GM12878 (cell line): Measurements from ENCODE around the gene TRIM3. TPM values are rescaled to one million over a fixed set of nuclear protein-coding genes. Genes with fewer than 3 reads are reported as not detected.

Experiments
- CREM ChIP-seq: IDR thresholded peaks from 2 replicates; pipeline ENCODE4 v1.6.1; 2014; ENCODE audit warnings: antibody characterized with exemption, low read depth
- EGR1 ChIP-seq, 2 experiments: IDR thresholded peaks; 1 replicate in 1 of 2; 2 replicates in 1 of 2; pipeline ENCODE4 v1.6.1; 2011 to 2012; ENCODE audit warnings: low read depth in 2 of 2, low read length in 2 of 2, borderline replicate concordance in 1 of 2, mild to moderate bottlenecking in 1 of 2, moderate library complexity in 1 of 2
- EP300 ChIP-seq, 2 experiments: fragments of 150-350 bp in 1 of 2; IDR thresholded peaks; 2 replicates each; pipeline ENCODE4 v1.6.1; 2011 to 2012; ENCODE audit warnings: low read depth in 2 of 2, low read length in 2 of 2, borderline replicate concordance in 1 of 2, improper control_type of control experiment in 1 of 2, inconsistent platforms in 1 of 2; ENCODE audit not compliant: control insufficient read depth in 1 of 2
- ETV6 ChIP-seq, 2 experiments: fragments of 450-650 bp in 1 of 2; IDR thresholded peaks in 1 of 2; conservative IDR thresholded peaks in 1 of 2; 2 replicates each; pipeline ENCODE4 v1.6.1; 2014; ENCODE audit warnings: antibody characterized with exemption in 1 of 2, borderline replicate concordance in 1 of 2, low read depth in 1 of 2, mild to moderate bottlenecking in 1 of 2, moderate library complexity in 1 of 2
- GABPA ChIP-seq: IDR thresholded peaks from 2 replicates; pipeline ENCODE4 v1.6.1; 2014; ENCODE audit warnings: antibody characterized with exemption, low read depth, mild to moderate bottlenecking, inconsistent platforms
- GATAD2B ChIP-seq: fragments of 450-650 bp; conservative IDR thresholded peaks from 2 replicates; pipeline ENCODE4 v1.6.1; 2017; ENCODE audit warnings: low read depth, mild to moderate bottlenecking, moderate library complexity
- HDAC2 ChIP-seq: fragments of 200-600 bp; sonication (generic); IDR thresholded peaks from 2 replicates; pipeline ENCODE4 v1.6.1; 2017
- NR2F1 ChIP-seq: fragments of 450-650 bp; conservative IDR thresholded peaks from 2 replicates; pipeline ENCODE4 v1.6.1; 2017; ENCODE audit warnings: mild to moderate bottlenecking
- RAD21 ChIP-seq: IDR thresholded peaks from 2 replicates; pipeline ENCODE4 v1.6.1; 2011; ENCODE audit warnings: mild to moderate bottlenecking, low read depth, low read length, moderate library complexity; ENCODE audit not compliant: insufficient read depth
- RFX5 ChIP-seq: IDR thresholded peaks from 2 replicates; pipeline ENCODE4 v1.6.1; 2011; ENCODE audit warnings: low read depth, low read length, improper control_type of control experiment
- SPI1 ChIP-seq: IDR thresholded peaks from 2 replicates; pipeline ENCODE4 v1.6.1; 2011; ENCODE audit warnings: low read depth, mild to moderate bottlenecking, low read length, moderate library complexity, borderline replicate concordance; ENCODE audit not compliant: insufficient read depth
- YBX1 ChIP-seq: fragments of 450-650 bp; IDR thresholded peaks from 2 replicates; pipeline ENCODE4 v1.6.1; 2016; ENCODE audit warnings: antibody characterized with exemption
- ZNF217 ChIP-seq: fragments of 450-650 bp; IDR thresholded peaks from 2 replicates; pipeline ENCODE4 v1.6.1; 2017; ENCODE audit warnings: antibody characterized with exemption, mild to moderate bottlenecking
- ZNF384 ChIP-seq: IDR thresholded peaks from 2 replicates; pipeline ENCODE4 v1.6.1; 2012; ENCODE audit warnings: low read depth, mild to moderate bottlenecking, low read length, improper control_type of control experiment, borderline replicate concordance
- polyA plus RNA-seq, 11 experiments: library from polyadenylated mRNA; depleted of rRNA in 4 of 11; unstranded in 6 of 11; stranded (reverse) in 5 of 11; fragments of >200 nt; fragmentation: Nextera tagmentation in 4 of 11; fragmentation: Illumina TruSeq in 1 of 11; extraction: Ambion mirVana in 4 of 11; extraction: Trizol in 1 of 11; gene quantifications; 1 replicate in 1 of 11; 2 replicates in 10 of 11; pipeline versions ENCODE4 v1.2.1 to v1.2.3, GENCODE V29; 2011 to 2016; ENCODE audit warnings: inconsistent platforms in 2 of 11, missing spikeins in 2 of 11, low read depth in 1 of 11
- total RNA-seq, 4 experiments: library from RNA; depleted of rRNA in 3 of 4; stranded (reverse); fragments of >200 nt in 3 of 4; fragmentation: Illumina TruSeq in 1 of 4; extraction: Trizol in 1 of 4; gene quantifications; 2 replicates each; pipeline versions ENCODE4 v1.2.1 to v1.2.3, GENCODE V29; 2013 to 2021
- TF ChIP-seq, protein P1 (sequence below): fragments of 450-650 bp; IDR thresholded peaks from 2 replicates; pipeline ENCODE4 v1.6.1; 2017; ENCODE audit warnings: borderline replicate concordance
- TF ChIP-seq, protein P2 (sequence below): fragments of 450-650 bp; IDR thresholded peaks from 2 replicates; pipeline ENCODE4 v1.6.1; 2017; ENCODE audit warnings: antibody characterized with exemption, mild to moderate bottlenecking, moderate library complexity
- TF ChIP-seq, protein P3 (sequence below): fragments of 450-650 bp; IDR thresholded peaks from 2 replicates; pipeline ENCODE4 v1.6.1; 2017; ENCODE audit warnings: mild to moderate bottlenecking, moderate library complexity
- TF ChIP-seq, protein P4 (sequence below): fragments of 450-650 bp; IDR thresholded peaks from 2 replicates; pipeline ENCODE4 v1.6.1; 2014; ENCODE audit warnings: mild to moderate bottlenecking

TRIM3 gene
- total and polyA plus RNA-seq, 10 of the 15 experiments (the other 5 are each of a cell fraction or from before 2014, with no cell fraction given) = 0.34 to 11.8 (median 4.8) TPM

DNA sequence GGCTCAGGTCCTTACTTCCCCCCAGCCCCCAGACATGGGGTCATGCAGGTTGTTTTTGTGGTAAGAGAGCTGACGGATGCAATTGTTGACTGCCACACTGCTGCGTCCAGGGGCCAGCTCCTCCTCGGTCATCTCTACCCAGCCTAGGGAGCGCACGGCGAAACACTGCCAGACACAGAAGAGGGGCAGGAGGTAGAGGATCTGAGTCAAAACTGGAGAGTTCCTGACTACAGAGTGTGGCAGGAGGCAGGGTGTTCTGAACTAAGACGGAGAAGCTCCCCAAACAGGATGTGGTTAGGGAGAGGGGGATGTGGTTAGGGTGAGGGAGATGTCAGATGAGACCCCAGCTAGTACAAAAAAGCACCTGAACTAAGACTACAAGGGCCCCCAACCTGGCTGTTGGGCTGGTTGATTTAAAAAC, 71.2 kb downstream of the TRIM3 start (continued):
- TF ChIP-seq ZNF384 = no peak
- no peak for TF ChIP-seq YBX1
- TF ChIP-seq NR2F1 = peak; percentile 16
- peak in 1 of 2 experiments; percentile 81; a peak in 2 of 4 replicates for TF ChIP-seq ETV6 (conservative IDR thresholded peaks at IDR 0.05 in 1 of 2, IDR thresholded peaks at IDR 0.05 in 1 of 2; ENCODE audit: borderline replicate concordance in 1 of 2, low read depth in 1 of 2)
- TF ChIP-seq ZNF217 = no peak
- TF ChIP-seq EP300 (IDR thresholded peaks at IDR 0.05; ENCODE audit: borderline replicate concordance in 1 of 2, control insufficient read depth in 1 of 2, low read depth in 2 of 2, low read length in 2 of 2) = peak; percentile 47 to 65; a peak in 2 of 4 replicates
- TF ChIP-seq, protein P1, sequence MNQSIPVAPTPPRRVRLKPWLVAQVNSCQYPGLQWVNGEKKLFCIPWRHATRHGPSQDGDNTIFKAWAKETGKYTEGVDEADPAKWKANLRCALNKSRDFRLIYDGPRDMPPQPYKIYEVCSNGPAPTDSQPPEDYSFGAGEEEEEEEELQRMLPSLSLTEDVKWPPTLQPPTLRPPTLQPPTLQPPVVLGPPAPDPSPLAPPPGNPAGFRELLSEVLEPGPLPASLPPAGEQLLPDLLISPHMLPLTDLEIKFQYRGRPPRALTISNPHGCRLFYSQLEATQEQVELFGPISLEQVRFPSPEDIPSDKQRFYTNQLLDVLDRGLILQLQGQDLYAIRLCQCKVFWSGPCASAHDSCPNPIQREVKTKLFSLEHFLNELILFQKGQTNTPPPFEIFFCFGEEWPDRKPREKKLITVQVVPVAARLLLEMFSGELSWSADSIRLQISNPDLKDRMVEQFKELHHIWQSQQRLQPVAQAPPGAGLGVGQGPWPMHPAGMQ = no peak
- no peak for TF ChIP-seq SPI1
- TF ChIP-seq EGR1 (IDR thresholded peaks at IDR 0.05; ENCODE audit: borderline replicate concordance in 1 of 2, low read depth in 2 of 2, low read length in 2 of 2) = no peak
- TF ChIP-seq RAD21 = no peak
- TF ChIP-seq HDAC2 = no peak
- TF ChIP-seq, protein P2, sequence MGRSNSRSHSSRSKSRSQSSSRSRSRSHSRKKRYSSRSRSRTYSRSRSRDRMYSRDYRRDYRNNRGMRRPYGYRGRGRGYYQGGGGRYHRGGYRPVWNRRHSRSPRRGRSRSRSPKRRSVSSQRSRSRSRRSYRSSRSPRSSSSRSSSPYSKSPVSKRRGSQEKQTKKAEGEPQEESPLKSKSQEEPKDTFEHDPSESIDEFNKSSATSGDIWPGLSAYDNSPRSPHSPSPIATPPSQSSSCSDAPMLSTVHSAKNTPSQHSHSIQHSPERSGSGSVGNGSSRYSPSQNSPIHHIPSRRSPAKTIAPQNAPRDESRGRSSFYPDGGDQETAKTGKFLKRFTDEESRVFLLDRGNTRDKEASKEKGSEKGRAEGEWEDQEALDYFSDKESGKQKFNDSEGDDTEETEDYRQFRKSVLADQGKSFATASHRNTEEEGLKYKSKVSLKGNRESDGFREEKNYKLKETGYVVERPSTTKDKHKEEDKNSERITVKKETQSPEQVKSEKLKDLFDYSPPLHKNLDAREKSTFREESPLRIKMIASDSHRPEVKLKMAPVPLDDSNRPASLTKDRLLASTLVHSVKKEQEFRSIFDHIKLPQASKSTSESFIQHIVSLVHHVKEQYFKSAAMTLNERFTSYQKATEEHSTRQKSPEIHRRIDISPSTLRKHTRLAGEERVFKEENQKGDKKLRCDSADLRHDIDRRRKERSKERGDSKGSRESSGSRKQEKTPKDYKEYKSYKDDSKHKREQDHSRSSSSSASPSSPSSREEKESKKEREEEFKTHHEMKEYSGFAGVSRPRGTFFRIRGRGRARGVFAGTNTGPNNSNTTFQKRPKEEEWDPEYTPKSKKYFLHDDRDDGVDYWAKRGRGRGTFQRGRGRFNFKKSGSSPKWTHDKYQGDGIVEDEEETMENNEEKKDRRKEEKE = no peak
- TF ChIP-seq, protein P3, sequence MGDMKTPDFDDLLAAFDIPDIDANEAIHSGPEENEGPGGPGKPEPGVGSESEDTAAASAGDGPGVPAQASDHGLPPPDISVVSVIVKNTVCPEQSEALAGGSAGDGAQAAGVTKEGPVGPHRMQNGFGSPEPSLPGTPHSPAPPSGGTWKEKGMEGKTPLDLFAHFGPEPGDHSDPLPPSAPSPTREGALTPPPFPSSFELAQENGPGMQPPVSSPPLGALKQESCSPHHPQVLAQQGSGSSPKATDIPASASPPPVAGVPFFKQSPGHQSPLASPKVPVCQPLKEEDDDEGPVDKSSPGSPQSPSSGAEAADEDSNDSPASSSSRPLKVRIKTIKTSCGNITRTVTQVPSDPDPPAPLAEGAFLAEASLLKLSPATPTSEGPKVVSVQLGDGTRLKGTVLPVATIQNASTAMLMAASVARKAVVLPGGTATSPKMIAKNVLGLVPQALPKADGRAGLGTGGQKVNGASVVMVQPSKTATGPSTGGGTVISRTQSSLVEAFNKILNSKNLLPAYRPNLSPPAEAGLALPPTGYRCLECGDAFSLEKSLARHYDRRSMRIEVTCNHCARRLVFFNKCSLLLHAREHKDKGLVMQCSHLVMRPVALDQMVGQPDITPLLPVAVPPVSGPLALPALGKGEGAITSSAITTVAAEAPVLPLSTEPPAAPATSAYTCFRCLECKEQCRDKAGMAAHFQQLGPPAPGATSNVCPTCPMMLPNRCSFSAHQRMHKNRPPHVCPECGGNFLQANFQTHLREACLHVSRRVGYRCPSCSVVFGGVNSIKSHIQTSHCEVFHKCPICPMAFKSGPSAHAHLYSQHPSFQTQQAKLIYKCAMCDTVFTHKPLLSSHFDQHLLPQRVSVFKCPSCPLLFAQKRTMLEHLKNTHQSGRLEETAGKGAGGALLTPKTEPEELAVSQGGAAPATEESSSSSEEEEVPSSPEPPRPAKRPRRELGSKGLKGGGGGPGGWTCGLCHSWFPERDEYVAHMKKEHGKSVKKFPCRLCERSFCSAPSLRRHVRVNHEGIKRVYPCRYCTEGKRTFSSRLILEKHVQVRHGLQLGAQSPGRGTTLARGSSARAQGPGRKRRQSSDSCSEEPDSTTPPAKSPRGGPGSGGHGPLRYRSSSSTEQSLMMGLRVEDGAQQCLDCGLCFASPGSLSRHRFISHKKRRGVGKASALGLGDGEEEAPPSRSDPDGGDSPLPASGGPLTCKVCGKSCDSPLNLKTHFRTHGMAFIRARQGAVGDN = no peak
- TF ChIP-seq GATAD2B = no peak
- TF ChIP-seq RFX5 = no peak
- TF ChIP-seq, protein P4, sequence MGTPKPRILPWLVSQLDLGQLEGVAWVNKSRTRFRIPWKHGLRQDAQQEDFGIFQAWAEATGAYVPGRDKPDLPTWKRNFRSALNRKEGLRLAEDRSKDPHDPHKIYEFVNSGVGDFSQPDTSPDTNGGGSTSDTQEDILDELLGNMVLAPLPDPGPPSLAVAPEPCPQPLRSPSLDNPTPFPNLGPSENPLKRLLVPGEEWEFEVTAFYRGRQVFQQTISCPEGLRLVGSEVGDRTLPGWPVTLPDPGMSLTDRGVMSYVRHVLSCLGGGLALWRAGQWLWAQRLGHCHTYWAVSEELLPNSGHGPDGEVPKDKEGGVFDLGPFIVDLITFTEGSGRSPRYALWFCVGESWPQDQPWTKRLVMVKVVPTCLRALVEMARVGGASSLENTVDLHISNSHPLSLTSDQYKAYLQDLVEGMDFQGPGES = no peak
- TF ChIP-seq GABPA = peak; percentile 87
- peak; percentile 77 for TF ChIP-seq CREM
